Mesothelial cell of epicardium (in vitro differentiated cells): Measurements from ENCODE around the gene CERS1. TPM values are rescaled to one million over a fixed set of nuclear protein-coding genes. Genes with fewer than 3 reads are reported as not detected.

Experiments
- DNase-seq, 2 experiments: peaks; one replicate each; pipeline ENCODE4 v3.0.0; 2021; ENCODE audit warnings: low spot score in 2 of 2; ENCODE audit not compliant: unreplicated experiment in 2 of 2
- H3K27ac Mint-ChIP-seq: 2 replicates; pipeline ENCODE4 v1.8.0; 2021; ENCODE audit warnings: mixed read lengths
- H3K27me3 Mint-ChIP-seq: 2 replicates; pipeline ENCODE4 v1.8.0; 2021; ENCODE audit warnings: low read depth, mixed read lengths
- H3K36me3 Mint-ChIP-seq: 2 replicates; pipeline ENCODE4 v1.8.0; 2021; ENCODE audit warnings: mixed read lengths
- H3K4me1 Mint-ChIP-seq: 2 replicates; pipeline ENCODE4 v1.8.0; 2021; ENCODE audit warnings: mixed read lengths
- H3K4me3 Mint-ChIP-seq: 2 replicates; pipeline ENCODE4 v1.8.0; 2021; ENCODE audit warnings: mild to moderate bottlenecking, moderate library complexity, mixed read lengths
- H3K9me3 Mint-ChIP-seq: 2 replicates; pipeline ENCODE4 v1.8.0; 2021; ENCODE audit warnings: mixed read lengths
- CTCF ChIP-seq: fragments of 200-600 bp; sonication (generic); IDR thresholded peaks from one replicate; pipeline ENCODE4 v1.5.0; 2021; ENCODE audit warnings: antibody characterized with exemption; ENCODE audit not compliant: unreplicated experiment
- total RNA-seq: library from RNA; stranded (reverse); gene quantifications from 3 replicates; pipeline ENCODE4 v1.2.1, GENCODE V29; 2021

CERS1 gene
- total RNA-seq, 1 donor from 2014 or later: 8.5 TPM

- no peaks in the 10 kb centered on the region for H3K9me3 Mint-ChIP-seq
- H3K4me3 Mint-ChIP-seq: no peak overlapping the region
- DNase-seq: no peak
- H3K4me1 Mint-ChIP-seq: no peaks in the 10 kb centered on the region
- peaks cover 13% of the 10 kb centered on the region for H3K36me3 Mint-ChIP-seq
- TF ChIP-seq CTCF: no peak
- H3K27me3 Mint-ChIP-seq: no peaks in the 10 kb centered on the region
- no peak overlapping the region for H3K27ac Mint-ChIP-seq
These were observed 28.2 kb downstream of the CERS1 start for GRCh38 chr19:18867751-18868150.

GRCh38 chr19:18867199-18867598, 28.8 kb downstream of the CERS1 start:
- no peak for TF ChIP-seq CTCF
- Mint-ChIP-seq H3K27ac (no peak overlapping the region), H3K4me1 (no peaks in the 10 kb centered on the region), H3K27me3 (no peaks in the 10 kb centered on the region), H3K36me3 (peaks cover 17% of the 10 kb centered on the region), H3K4me3 (no peak overlapping the region), H3K9me3 (no peaks in the 10 kb centered on the region)
- DNase-seq: no peak

GRCh38 chr19:18866800-18867123, 29.2 kb downstream of the CERS1 start:
- no peaks in the 10 kb centered on the region for H3K27me3 Mint-ChIP-seq
- DNase-seq: no peak
- no peak for TF ChIP-seq CTCF
- peaks cover 19% of the 10 kb centered on the region for H3K36me3 Mint-ChIP-seq
- no peak overlapping the region for H3K27ac Mint-ChIP-seq
- H3K9me3 Mint-ChIP-seq: no peaks in the 10 kb centered on the region
- no peak overlapping the region for H3K4me3 Mint-ChIP-seq
- H3K4me1 Mint-ChIP-seq: no peaks in the 10 kb centered on the region

GRCh38 chr19:18865973-18866799, 29.8 kb downstream of the CERS1 start:
- Mint-ChIP-seq H3K4me1 (no peaks in the 10 kb centered on the region), H3K36me3 (peaks cover 18% of the 10 kb centered on the region), H3K4me3 (no peak overlapping the region), H3K27ac (no peak overlapping the region), H3K27me3 (no peaks in the 10 kb centered on the region), H3K9me3 (no peaks in the 10 kb centered on the region)
- peak; percentile 92 for TF ChIP-seq CTCF
- peak; percentile 65 to 85 for DNase-seq

GRCh38 chr19:18865106-18865972, 30.6 kb downstream of the CERS1 start:
- Mint-ChIP-seq H3K27me3 (no peaks in the 10 kb centered on the region), H3K27ac (no peak overlapping the region), H3K36me3 (peaks cover 22% of the 10 kb centered on the region), H3K4me3 (no peak overlapping the region), H3K4me1 (no peaks in the 10 kb centered on the region), H3K9me3 (no peaks in the 10 kb centered on the region)
- no peak for TF ChIP-seq CTCF
- DNase-seq: no peak
